Measurements from ENCODE around the gene TPSAB1.
"Not testable (repeated sequence)": the region's sequence is repeated elsewhere in the genome, so short reads cannot be mapped to it uniquely, and the experiment has no call there.

Gene TPSAB1

DNA sequence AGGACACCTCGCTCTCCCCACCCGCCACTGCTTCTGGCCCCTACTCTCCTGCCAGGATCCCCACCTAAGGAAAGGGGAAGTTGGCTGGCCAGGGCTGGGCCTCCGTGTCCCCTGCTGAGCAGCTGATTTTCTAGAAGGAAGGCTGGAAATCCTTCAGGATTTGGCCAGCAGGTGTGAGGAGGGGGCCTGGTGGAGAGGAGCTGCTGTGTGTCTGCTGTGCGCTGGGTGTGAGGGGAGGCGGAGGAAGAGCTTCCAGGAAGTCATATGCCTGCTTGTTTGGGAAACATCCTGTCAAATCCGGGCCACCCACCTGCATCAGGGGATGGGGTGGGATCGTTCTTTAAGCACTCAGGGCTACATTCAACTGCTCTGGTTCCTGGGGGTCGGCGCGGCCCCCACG, 44.0 kb upstream of the TPSAB1 start:
- TF ChIP-seq, protein P1, sequence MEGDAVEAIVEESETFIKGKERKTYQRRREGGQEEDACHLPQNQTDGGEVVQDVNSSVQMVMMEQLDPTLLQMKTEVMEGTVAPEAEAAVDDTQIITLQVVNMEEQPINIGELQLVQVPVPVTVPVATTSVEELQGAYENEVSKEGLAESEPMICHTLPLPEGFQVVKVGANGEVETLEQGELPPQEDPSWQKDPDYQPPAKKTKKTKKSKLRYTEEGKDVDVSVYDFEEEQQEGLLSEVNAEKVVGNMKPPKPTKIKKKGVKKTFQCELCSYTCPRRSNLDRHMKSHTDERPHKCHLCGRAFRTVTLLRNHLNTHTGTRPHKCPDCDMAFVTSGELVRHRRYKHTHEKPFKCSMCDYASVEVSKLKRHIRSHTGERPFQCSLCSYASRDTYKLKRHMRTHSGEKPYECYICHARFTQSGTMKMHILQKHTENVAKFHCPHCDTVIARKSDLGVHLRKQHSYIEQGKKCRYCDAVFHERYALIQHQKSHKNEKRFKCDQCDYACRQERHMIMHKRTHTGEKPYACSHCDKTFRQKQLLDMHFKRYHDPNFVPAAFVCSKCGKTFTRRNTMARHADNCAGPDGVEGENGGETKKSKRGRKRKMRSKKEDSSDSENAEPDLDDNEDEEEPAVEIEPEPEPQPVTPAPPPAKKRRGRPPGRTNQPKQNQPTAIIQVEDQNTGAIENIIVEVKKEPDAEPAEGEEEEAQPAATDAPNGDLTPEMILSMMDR (IDR thresholded peaks at IDR 0.05; ENCODE audit: low read depth, low read length, missing control alignments), result no peak
- no peak for DNase-seq (ENCODE audit: extremely low read depth, low read depth)
- H3K4me3 ChIP-seq (replicated peaks; ENCODE audit: low read depth, low read length), result no peak overlapping the region

DNA sequence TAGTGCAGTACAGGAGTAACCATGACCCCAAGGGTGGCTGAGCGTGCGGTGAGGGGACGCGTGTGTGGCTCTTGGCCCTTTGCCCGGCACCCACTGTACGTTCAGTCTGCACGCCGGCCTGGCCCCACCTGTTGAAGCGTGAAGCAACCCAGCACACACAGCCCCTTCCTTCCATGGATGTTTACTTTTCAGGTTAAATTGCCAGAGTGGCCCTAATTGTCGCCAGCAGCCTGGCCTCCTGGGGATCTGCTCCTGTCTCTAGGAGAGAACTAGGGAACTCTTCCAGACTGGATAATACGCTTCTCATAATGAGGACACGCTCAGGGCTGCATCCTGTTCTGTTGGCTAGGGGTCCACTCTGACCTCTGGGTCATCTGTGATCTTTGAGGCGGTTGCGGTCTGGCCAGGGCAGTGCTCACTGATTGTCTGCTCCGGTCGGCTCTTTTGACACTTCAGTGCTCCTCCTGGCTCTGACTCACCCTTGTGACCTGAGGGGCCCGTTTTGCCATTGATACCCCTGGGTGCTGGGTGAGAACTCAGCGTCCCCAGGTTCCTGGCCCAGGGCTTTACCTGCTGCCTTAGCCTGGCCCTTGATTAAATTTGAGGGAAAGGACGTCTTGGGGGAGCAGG, 43.2 kb upstream of the TPSAB1 start:
- TF ChIP-seq, protein P1 (IDR thresholded peaks at IDR 0.05; ENCODE audit: low read depth, low read length, missing control alignments), result no peak
- no peak for DNase-seq (ENCODE audit: extremely low read depth, low read depth)
- H3K4me3 ChIP-seq (replicated peaks; ENCODE audit: low read depth, low read length), result no peak overlapping the region

DNA sequence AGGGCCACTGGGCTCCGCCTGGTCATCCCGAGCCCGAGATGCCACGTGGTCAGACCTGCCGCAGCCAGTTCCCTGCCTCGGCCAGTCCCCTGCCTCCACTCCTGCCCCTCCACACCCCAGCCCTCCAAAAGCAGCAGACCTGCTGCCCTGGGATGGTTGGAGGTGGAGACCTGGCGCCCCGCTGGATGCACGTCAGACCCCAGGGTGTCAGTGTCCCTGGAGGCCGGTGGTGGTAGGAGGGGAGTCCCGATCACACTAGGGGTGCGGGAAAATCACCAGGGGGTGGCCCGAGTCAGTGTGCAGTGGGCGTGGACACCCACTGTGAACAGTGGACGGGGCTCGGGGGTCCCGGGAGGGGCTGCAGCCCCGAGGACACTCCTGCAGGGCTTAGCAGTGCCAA, 42.3 kb upstream of the TPSAB1 start:
- TF ChIP-seq, protein P1 (IDR thresholded peaks at IDR 0.05; ENCODE audit: low read depth, low read length, missing control alignments), result no peak
- DNase-seq (ENCODE audit: extremely low read depth, low read depth), result no peak
- no peak overlapping the region for H3K4me3 ChIP-seq (replicated peaks; ENCODE audit: low read depth, low read length)

DNA sequence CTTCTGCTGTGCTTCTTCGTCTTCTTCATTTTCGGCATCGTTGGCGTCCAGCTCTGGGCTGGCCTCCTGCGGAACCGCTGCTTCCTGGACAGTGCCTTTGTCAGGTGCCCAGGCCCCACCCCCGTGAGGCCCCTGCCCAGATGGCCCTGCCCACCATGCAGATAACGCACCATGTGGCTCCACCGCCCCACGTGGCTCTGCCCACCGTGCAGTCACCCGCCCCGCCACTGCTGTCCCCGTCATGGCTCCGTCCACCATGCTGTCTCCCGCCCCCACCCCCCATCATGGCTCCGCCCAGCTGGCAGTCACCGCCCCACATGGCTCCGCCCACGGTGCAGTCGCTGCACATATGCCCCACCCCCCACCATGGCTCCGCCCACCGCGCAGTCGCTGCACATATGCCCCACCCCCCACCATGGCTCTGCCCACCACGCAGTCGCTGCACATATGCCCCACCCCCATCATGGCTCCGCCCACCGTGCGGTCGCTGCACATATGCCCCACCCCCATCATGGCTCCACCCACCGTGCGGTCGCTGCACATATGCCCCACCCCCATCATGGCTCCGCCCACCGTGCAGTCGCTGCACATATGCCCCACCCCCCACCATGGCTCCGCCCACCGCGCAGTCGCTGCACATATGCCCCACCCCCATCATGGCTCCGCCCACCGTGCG, 41.7 kb upstream of the TPSAB1 start:
- not testable (repeated sequence) for H3K4me3 ChIP-seq (replicated peaks; ENCODE audit: low read depth, low read length); DNase-seq (ENCODE audit: extremely low read depth, low read depth)

DNA sequence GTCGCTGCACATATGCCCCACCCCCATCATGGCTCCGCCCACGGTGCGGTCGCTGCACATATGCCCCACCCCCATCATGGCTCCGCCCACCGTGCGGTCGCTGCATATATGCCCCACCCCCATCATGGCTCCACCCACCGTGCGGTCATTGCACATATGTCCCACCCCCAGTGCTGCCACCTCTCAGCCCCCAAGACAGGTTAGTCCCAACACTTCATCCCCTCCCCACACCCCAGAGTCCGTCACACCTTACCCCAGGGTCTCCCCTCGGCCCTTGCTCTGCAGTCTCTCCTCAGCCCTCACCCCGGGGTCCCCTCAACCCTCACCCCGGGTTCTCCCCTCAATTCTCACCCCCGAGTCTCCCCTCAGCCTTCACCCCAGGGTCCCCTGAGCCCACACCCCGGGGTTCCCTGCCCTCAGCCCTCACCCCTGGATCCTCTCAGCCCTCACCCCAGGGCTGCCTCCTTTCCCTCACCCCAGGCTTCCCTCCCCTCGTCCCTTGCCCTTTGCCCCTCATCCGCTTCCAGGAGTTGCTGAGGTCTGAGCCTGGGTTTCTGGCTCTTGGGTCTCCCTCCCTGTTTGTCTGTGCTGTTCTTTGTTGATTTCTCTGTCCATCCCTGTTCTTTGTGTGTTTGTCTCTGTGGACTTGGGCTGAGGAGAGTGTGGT, 41.0 kb upstream of the TPSAB1 start:
- no peak for DNase-seq (ENCODE audit: extremely low read depth, low read depth)
- TF ChIP-seq, protein P1 (IDR thresholded peaks at IDR 0.05; ENCODE audit: low read depth, low read length, missing control alignments), result no peak
- no peak overlapping the region for H3K4me3 ChIP-seq (replicated peaks; ENCODE audit: low read depth, low read length)

DNA sequence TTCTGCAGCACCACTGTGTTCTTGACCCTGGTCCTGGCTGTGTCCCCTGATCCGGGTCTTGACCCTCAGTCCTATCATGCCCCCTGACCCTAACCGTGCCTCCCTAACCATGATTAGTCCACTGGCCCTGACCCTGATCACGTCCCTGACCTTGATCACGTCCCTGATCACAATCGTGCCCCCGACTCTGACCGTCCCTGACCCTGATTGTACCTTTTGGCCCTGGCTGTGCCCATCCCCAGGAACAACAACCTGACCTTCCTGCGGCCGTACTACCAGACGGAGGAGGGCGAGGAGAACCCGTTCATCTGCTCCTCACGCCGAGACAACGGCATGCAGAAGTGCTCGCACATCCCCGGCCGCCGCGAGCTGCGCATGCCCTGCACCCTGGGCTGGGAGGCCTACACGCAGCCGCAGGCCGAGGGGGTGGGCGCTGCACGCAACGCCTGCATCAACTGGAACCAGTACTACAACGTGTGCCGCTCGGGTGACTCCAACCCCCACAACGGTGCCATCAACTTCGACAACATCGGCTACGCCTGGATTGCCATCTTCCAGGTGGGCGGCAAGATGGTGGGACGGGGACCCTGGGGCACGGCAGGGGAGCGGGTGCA, 40.4 kb upstream of the TPSAB1 start:
- TF ChIP-seq, protein P1 (IDR thresholded peaks at IDR 0.05; ENCODE audit: low read depth, low read length, missing control alignments), result no peak
- H3K4me3 ChIP-seq (replicated peaks; ENCODE audit: low read depth, low read length), result no peak overlapping the region
- no peak for DNase-seq (ENCODE audit: extremely low read depth, low read depth)

DNA sequence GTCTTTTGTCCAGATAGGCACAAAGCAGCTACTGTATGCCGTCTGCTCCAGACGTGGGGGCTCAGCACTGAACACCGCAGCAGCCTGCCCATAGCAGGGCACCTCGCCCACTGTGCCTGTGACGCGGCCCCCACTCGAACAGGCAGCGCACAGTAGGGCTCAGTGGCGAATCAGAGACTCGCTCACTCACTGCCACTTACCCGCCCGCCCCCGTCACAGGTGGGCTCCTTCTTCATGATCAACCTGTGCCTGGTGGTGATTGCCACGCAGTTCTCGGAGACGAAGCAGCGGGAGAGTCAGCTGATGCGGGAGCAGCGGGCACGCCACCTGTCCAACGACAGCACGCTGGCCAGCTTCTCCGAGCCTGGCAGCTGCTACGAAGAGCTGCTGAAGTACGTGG, 39.1 kb upstream of the TPSAB1 start:
- H3K4me3 ChIP-seq (replicated peaks; ENCODE audit: low read depth, low read length), result no peak overlapping the region
- no peak for DNase-seq (ENCODE audit: extremely low read depth, low read depth)
- TF ChIP-seq, protein P1 (IDR thresholded peaks at IDR 0.05; ENCODE audit: low read depth, low read length, missing control alignments), result no peak

All from HFF-Myc (cell line).